Fibroblast of skin of scalp (primary cell): ENCODE results near the gene ATXN1.
A peak's percentile ranks its signal among the peaks of the same experiment; 100 is the strongest.
"Not testable (repeated sequence)": the region's sequence is repeated elsewhere in the genome, so short reads cannot be mapped to it uniquely, and the experiment has no call there.

ENCODE experiments used
- DNase-seq: peaks from one replicate; pipeline ENCODE4 v3.0.0-alpha.2; 2013

The ATXN1 gene

DNA sequence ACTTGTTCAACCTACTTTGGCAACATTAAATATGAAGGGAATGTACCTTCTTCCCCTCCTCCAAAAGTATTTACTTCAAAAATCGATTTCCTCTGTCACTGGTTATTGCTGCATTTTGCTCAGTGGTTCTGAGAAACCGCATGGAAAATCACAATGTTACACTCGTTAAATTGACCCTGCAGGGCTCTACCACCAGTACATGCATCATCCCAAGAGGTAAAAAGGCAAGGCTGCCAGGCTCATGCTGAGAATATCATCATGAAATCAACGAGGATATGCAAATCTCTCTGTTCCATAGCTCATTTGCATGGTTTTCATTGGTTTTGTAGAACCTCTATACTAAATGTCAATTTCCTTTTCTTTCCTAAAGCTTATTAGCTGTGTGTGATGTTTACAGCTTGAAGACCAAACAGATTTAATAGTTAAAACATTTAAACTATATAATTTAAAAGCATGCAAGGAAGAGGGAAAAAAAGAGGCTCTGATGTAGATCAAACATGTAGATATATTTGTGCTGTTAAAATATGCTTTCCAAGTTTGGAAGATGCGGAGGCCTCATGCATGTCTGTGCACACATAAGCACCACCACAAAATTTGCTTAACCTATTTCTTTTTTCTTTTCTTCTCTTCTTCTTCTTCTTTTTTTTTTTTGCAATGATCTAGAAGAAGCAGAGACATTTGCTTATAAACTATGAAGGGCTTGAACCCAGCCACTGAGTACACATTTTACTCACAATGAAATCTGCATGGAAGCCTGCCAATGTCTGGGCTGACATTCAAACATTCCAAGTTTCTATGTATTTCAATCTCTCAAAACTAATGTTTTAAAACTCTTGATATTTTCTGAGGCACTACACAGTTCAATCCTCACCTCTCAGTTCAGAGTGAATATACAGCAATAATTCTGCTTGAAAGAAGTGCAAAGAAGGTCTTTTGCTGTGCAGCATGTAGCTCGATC is 328.9 kb downstream of the ATXN1 start:
- peak; percentile 79 for DNase-seq

DNA sequence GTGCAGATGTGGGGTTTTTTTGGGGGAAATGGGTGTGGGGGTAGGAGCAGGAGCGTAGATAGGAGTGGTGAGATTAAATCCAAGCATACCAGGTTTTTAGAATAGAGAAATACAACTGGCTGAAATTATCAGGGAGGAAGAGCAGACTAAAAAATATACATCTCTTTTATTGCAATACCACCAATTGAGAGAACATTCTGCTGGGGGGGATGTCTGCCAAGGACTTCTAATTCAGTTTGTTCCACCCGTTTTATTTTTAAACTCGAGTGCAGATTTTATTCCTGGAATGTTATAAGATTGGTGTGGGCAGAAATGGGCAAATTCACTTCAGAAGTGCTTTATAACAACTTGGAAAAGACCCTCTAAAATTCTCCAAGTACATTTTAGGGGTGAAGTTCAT is 330.2 kb downstream of the ATXN1 start:
- no peak for DNase-seq

DNA sequence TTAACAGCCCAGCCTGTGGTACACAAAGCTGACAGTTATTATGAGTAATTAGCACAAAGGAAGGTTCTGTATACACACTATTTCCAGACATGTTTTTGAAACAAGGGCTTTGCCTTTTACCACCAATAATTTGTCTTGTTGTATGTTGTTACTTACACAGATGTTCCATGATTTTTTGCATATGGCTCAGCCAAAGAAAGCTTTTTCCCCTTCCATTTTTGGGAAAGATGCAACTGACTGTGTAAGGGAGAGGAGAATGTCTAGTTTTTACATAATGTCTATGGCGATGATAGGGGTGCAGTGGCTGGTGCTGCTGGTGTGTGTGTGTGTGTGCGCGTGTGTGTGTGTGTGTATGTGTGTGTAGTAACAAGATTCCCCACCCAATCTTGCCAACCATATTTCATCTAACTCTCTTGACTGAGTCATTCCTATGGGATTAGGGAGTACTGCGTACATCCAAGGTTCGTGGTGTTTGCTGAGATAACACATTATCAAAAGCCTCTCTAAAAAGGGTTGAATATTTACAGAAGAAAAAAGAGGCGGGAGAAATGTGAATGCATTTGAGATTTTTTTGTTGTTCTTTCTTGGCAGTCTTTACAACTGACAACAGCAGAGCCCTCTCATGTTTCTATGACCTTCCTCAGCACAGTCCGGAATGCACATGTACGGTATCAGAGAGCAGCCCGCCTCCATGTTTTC is 330.7 kb downstream of the ATXN1 start:
- peak; percentile 50 for DNase-seq

GRCh38 chr6:16429669-16430068 is 331.6 kb downstream of the ATXN1 start:
- DNase-seq: no peak

GRCh38 chr6:16427124-16427523 is 334.1 kb downstream of the ATXN1 start:
- no peak for DNase-seq

- no peak for DNase-seq
Observed at GRCh38 chr6:16425881-16426615, 335.2 kb downstream of the ATXN1 start.

- DNase-seq: no peak
Observed at GRCh38 chr6:16421462-16421960, 339.7 kb downstream of the ATXN1 start.

- DNase-seq: peak; percentile 63
Observed at GRCh38 chr6:16420715-16421461, 340.4 kb downstream of the ATXN1 start.

DNA sequence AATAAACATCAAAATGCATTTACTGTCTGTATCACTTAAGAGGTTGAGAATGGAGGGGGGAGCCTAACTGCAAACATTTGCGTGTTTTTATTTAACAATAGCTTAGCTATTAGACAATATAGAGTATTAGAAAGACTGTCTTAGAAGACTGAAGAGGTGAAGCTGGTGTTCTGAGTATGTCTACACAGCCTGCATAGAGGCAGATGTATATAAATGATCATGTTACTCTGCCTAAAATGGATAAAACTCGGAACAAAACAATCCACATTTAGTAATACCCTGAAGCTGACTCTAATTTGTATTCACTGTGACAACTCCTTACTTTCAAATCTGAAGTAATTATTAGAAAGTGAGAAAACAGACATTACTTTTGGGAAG is 340.9 kb downstream of the ATXN1 start:
- DNase-seq: no peak

DNA sequence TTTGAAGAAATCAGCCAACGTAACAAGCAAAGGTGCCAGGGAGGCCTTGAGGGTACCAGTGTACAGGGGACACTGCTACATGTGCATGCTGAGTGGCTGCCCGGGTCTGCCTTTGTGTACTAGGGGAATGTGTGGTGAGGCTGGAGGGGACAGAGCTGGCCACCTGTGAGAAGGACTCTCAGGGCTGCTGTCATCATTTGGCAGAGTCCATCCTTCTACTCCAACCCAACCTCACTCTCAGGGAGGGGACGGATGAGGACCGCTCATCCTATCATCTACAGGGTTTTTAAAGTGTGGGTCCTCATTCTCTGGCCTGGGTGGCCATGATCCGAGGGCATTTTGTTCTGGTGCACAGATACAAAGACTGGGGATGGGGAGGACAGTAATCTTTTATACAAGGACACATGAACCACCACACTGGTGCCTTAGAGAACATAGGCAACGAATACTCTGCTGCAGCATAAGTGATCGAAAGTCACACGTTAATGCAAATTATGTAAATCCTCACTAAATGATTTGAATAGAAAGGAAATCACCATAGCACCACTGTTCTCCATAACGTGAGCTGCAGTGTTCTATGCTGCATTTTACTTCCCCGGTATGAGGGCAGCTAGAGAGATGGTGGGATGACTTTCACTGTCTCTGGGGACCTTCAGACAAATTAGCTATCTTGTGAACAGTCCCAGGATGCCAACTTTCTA is 341.5 kb downstream of the ATXN1 start:
- DNase-seq: no peak

DNA sequence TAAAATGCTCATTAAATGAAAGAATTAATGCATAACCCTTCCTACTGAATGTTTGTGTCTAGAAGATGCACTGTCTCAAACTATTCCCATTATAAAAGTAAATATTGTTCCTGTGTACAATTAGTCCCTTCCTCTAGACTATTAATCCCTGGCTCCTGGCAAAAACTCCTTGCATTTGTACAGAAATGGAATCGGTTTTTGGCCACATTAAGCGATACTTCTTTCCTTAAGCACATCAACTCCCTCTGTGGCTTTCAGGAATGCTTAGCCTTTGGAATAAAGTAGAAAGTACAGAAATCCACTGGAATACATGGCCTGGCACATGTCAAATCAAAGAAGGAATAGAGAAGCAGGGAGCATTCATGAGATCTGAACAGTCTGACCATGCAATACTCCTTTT is 343.1 kb downstream of the ATXN1 start:
- DNase-seq: no peak

GRCh38 chr6:16415677-16416076 is 345.6 kb downstream of the ATXN1 start:
- no peak for DNase-seq

GRCh38 chr6:16414205-16414604 is 347.1 kb downstream of the ATXN1 start:
- no peak for DNase-seq

GRCh38 chr6:16413399-16413798 is 347.9 kb downstream of the ATXN1 start:
- no peak for DNase-seq

DNA sequence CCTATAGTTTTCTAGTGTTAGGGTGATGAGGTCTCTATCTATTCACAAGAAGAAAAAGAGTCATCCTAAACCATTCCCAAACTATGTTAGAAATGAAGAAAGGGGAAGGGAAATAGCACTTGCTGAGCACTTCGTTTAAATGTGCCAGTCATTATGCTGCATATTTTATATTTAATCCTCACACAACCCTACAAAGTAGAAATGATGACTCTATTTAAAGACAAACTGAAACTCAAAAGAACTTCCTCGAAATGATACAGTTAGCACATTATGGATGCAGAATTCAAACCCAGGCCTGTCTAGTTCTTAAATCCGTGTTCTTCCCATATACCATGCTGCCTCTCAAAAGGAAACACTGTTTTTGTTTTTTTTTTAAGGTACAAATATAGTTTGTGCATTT is 348.3 kb downstream of the ATXN1 start:
- no peak for DNase-seq

- DNase-seq: no peak
Observed at GRCh38 chr6:16412171-16412570, 349.1 kb downstream of the ATXN1 start.

DNA sequence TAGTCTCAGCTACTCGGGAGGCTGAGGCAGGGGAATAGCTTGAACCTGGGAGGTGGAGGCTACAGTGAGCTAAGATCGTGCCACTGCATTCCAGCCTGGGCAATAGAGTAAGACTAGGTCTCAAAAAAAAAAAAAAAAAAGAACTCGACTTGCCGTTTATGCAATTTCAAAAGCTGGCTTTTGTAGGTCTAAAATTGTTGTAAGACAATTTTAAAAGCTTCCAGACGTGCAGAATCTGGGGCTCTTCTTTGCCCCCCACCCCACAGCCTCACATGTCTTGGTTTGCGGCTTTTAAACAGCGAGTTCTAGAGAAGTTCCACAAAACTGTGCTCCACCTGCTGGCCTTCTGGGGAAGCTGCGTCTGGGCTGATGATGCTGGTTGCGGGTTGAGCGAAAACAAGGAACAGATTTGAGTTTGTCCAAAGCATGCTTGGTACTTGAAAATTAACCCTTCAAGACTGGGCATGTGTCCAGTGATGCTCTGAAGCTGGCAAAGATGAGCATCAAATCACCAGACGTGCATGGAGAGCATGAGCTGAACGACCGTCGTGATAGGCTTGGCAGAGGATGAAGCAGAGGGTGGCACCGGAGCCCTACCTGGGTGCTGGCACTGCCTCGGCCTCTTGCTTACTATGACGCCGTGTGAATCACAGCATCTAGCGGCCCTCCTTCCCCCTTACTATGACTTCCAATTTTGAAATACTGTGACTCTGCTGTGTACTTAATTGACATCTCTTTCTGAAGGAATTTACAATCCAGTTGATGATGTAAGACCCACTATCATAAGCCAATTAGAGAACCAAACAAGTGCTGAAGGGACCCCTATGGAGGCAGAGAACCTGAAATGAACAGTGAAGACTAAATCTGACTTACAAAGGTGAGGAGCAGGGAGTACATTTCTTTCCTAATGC is 351.5 kb downstream of the ATXN1 start:
- DNase-seq: peak; percentile 76

DNA sequence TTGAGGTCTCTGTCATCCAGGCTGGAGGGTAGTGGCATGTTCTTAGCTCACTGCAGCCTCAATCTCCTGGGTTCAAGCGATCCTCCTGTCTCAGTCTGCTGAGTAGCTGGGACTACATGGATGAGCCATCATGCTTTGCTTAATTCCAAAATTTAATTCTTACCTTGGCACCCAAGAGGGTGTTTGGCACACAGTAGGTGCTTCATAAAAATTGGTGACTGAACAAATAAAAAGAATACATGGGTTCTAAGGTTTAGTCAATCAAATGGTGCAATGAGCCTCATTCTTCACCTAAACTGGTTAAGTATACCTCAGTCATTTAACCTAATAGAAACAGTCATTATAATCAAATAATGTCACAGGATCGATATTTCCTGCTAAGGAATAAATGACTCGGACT is 352.5 kb downstream of the ATXN1 start:
- no peak for DNase-seq

DNA sequence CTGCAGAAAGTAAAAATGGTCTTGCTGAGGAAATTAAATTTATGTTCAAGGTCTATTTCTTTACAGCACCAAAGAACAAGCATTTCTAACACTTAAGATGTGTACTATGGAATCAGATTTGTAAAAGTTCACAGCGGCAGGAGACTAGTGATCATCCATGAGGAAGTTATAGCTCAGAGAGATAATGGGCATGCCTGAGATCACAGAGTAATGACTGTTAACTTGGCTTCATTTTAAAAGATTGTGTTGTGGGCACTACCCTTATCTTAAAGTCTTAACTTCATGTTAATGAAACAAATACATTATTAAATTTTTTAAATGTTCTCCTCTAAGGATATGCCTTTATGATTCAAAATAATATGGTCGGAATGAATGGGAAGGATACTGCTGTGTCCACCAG is 354.3 kb downstream of the ATXN1 start:
- no peak for DNase-seq

GRCh38 chr6:16406538-16406937 is 354.7 kb downstream of the ATXN1 start:
- DNase-seq: not testable (repeated sequence)

GRCh38 chr6:16405375-16405774 is 355.9 kb downstream of the ATXN1 start:
- no peak for DNase-seq
